ENCODE measurements around the gene SREBF1.

DNA sequence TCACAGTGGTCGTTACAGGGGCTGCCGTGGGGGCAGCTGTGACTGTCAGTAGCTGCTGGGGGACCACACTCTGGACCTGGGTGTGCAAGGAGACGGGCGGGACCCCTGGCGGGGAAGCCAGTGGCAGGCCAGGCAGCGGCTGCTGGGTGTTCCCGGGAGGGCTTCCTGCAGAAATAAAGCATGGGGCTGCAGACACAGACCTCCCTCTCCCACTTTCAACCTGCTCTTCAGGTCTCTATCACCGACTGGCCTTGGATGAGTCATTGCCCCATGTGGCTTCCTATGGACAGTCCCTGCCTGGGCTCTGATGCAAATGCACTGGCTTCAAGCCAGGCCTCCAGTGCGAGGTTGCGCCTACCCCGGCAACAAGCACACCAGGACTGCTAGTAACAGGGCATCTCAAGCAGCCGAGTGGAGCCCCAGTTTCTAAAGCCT is 17.2 kb downstream of the SREBF1 start:
- TF ChIP-seq, protein P1, sequence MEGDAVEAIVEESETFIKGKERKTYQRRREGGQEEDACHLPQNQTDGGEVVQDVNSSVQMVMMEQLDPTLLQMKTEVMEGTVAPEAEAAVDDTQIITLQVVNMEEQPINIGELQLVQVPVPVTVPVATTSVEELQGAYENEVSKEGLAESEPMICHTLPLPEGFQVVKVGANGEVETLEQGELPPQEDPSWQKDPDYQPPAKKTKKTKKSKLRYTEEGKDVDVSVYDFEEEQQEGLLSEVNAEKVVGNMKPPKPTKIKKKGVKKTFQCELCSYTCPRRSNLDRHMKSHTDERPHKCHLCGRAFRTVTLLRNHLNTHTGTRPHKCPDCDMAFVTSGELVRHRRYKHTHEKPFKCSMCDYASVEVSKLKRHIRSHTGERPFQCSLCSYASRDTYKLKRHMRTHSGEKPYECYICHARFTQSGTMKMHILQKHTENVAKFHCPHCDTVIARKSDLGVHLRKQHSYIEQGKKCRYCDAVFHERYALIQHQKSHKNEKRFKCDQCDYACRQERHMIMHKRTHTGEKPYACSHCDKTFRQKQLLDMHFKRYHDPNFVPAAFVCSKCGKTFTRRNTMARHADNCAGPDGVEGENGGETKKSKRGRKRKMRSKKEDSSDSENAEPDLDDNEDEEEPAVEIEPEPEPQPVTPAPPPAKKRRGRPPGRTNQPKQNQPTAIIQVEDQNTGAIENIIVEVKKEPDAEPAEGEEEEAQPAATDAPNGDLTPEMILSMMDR (IDR thresholded peaks at IDR 0.05): no peak
- peak; percentile 24 for TF ChIP-seq POLR2A (IDR thresholded peaks at IDR 0.05)
